ENCODE data around the gene ACTR2.

- TF ChIP-seq TAF1 (IDR thresholded peaks at IDR 0.05; ENCODE audit: low read depth, low read length) (no peak), POLR2A (IDR thresholded peaks at IDR 0.05; ENCODE audit: low read depth, low read length) (no peak), POLR2AphosphoS5 (IDR thresholded peaks at IDR 0.05; ENCODE audit: low read depth, low read length) (no peak), POU2F2 (IDR thresholded peaks at IDR 0.05; ENCODE audit: low read depth, low read length) (no peak), SPI1 (IDR thresholded peaks at IDR 0.05; ENCODE audit: low read depth, low read length) (no peak)
These were observed 49.0 kb downstream of the ACTR2 start for GRCh38 chr2:65276609-65277008.

All from GM12891 (cell line).